M059J (cell line): ENCODE measurements around the gene RPL14. TPM values are rescaled to one million over a fixed set of nuclear protein-coding genes. Genes with fewer than 3 reads are reported as not detected.
"Not testable (repeated sequence)": the region's sequence is repeated elsewhere in the genome, so short reads cannot be mapped to it uniquely, and the experiment has no call there.

Experiments used
- DNase-seq: peaks from one replicate; pipeline ENCODE4 v3.0.0-alpha.2; 2012; ENCODE audit warnings: low read depth
- total RNA-seq: library from RNA; depleted of rRNA; stranded (reverse); fragments of >200 nt; shearing (Covaris generic); gene quantifications from 2 replicates; pipeline ENCODE4 v1.2.3, GENCODE V29; 2014

Gene RPL14
- total RNA-seq, 1 experiment from 2014 or later, result 237 TPM

GRCh38 chr3:40462838-40463237 is 5.7 kb downstream of the RPL14 start:
- not testable (repeated sequence) for DNase-seq

- DNase-seq, result no peak
These were observed 6.4 kb downstream of the RPL14 start for GRCh38 chr3:40463579-40463978.

- DNase-seq, result no peak
These were observed 7.4 kb downstream of the RPL14 start for GRCh38 chr3:40464339-40465110.

- no peak for DNase-seq
These were observed 7.9 kb downstream of the RPL14 start for GRCh38 chr3:40465111-40465407.

GRCh38 chr3:40465456-40465855 is 8.3 kb downstream of the RPL14 start:
- DNase-seq, result peak; percentile 20

- DNase-seq, result no peak
These were observed 10.9 kb downstream of the RPL14 start for GRCh38 chr3:40468018-40468417.

GRCh38 chr3:40470701-40471100 is 13.6 kb downstream of the RPL14 start:
- no peak for DNase-seq

- peak; percentile 67 for DNase-seq
These were observed 19.6 kb downstream of the RPL14 start, which contains the start of gene ZNF619 for GRCh38 chr3:40476478-40477470. Gene ZNF619, plus strand, starts transcription at chr3:40477122. Its CDS starts 858 bp downstream, at chr3:40477980.

- DNase-seq, result no peak
These were observed 20.5 kb downstream of the RPL14 start for GRCh38 chr3:40477666-40478065.

GRCh38 chr3:40487172-40487571 is 30.0 kb downstream of the RPL14 start:
- no peak for DNase-seq

GRCh38 chr3:40490916-40491315 is 33.8 kb downstream of the RPL14 start:
- DNase-seq, result peak; percentile 29

GRCh38 chr3:40494698-40495097 is 37.6 kb downstream of the RPL14 start:
- DNase-seq, result no peak

- no peak for DNase-seq
These were observed 40.1 kb downstream of the RPL14 start for GRCh38 chr3:40497288-40497687.

GRCh38 chr3:40499952-40500351 is 42.8 kb downstream of the RPL14 start:
- DNase-seq, result no peak

- DNase-seq, result no peak
These were observed 44.9 kb downstream of the RPL14 start for GRCh38 chr3:40502034-40502433.

GRCh38 chr3:40504636-40505430 is 47.7 kb downstream of the RPL14 start:
- DNase-seq, result peak; percentile 97

- peak; percentile 59 for DNase-seq
These were observed 48.7 kb downstream of the RPL14 start, which contains the start of gene ZNF620 for GRCh38 chr3:40505599-40506462. Gene ZNF620, plus strand, starts transcription at chr3:40506039. Its CDS starts 314 bp downstream, at chr3:40506353.

- DNase-seq, result no peak
These were observed 54.0 kb downstream of the RPL14 start for GRCh38 chr3:40511031-40511718.

- DNase-seq, result no peak
These were observed 59.1 kb downstream of the RPL14 start for GRCh38 chr3:40516201-40516600.

GRCh38 chr3:40518067-40518466 is 60.9 kb downstream of the RPL14 start:
- no peak for DNase-seq
